ENCODE measurements around the gene MCTP1. TPM values are rescaled to one million over a fixed set of nuclear protein-coding genes. Genes with fewer than 3 reads are reported as not detected.

The MCTP1 gene
- total RNA-seq, 1 donor from 2014 or later = 9.1 TPM

GRCh38 chr5:94672746-94673145 lies 612.1 kb downstream of the MCTP1 start:
- no peak for TF ChIP-seq CTCF (IDR thresholded peaks at IDR 0.05; ENCODE audit: unreplicated experiment)

GRCh38 chr5:94670726-94671125 lies 614.2 kb downstream of the MCTP1 start:
- Mint-ChIP-seq H3K27me3 (ENCODE audit: low read depth) (no peaks in the 10 kb centered on the region), H3K36me3 (peaks cover 2% of the 10 kb centered on the region), H3K4me1 (peaks cover 15% of the 10 kb centered on the region), H3K27ac (no peak overlapping the region), H3K4me3 (no peak overlapping the region), H3K9me3 (no peaks in the 10 kb centered on the region)
- TF ChIP-seq CTCF (IDR thresholded peaks at IDR 0.05; ENCODE audit: unreplicated experiment) = no peak
- DNase-seq (ENCODE audit: low spot score in 2 of 2, unreplicated experiment in 2 of 2) = no peak

More at GRCh38 chr5:94672746-94673145, 612.1 kb downstream of the MCTP1 start:
- Mint-ChIP-seq H3K4me3 (no peak overlapping the region), H3K4me1 (peaks cover 15% of the 10 kb centered on the region), H3K9me3 (no peaks in the 10 kb centered on the region), H3K36me3 (peaks cover 2% of the 10 kb centered on the region), H3K27me3 (ENCODE audit: low read depth) (no peaks in the 10 kb centered on the region), H3K27ac (peak overlapping the region; percentile 33)
- DNase-seq (ENCODE audit: low spot score in 2 of 2, unreplicated experiment in 2 of 2) = no peak

GRCh38 chr5:94667937-94668336 lies 617.0 kb downstream of the MCTP1 start:
- H3K36me3 Mint-ChIP-seq = peaks cover 2% of the 10 kb centered on the region
- no peaks in the 10 kb centered on the region for H3K27me3 Mint-ChIP-seq (ENCODE audit: low read depth)
- no peak for DNase-seq (ENCODE audit: low spot score in 2 of 2, unreplicated experiment in 2 of 2)
- no peak overlapping the region for H3K4me3 Mint-ChIP-seq
- H3K9me3 Mint-ChIP-seq = no peaks in the 10 kb centered on the region
- TF ChIP-seq CTCF (IDR thresholded peaks at IDR 0.05; ENCODE audit: unreplicated experiment) = no peak
- no peak overlapping the region for H3K27ac Mint-ChIP-seq
- H3K4me1 Mint-ChIP-seq = peaks cover 6% of the 10 kb centered on the region

GRCh38 chr5:94661086-94661485 lies 623.8 kb downstream of the MCTP1 start:
- Mint-ChIP-seq H3K27ac (no peak overlapping the region), H3K27me3 (ENCODE audit: low read depth) (no peaks in the 10 kb centered on the region), H3K36me3 (peaks cover 36% of the 10 kb centered on the region)

GRCh38 chr5:94660506-94660905 lies 624.4 kb downstream of the MCTP1 start:
- Mint-ChIP-seq H3K27ac (no peak overlapping the region), H3K27me3 (ENCODE audit: low read depth) (no peaks in the 10 kb centered on the region), H3K4me1 (no peaks in the 10 kb centered on the region), H3K4me3 (no peak overlapping the region), H3K9me3 (peaks cover 36% of the 10 kb centered on the region), H3K36me3 (peaks cover 42% of the 10 kb centered on the region)
- no peak for DNase-seq (ENCODE audit: low spot score in 2 of 2, unreplicated experiment in 2 of 2)
- TF ChIP-seq CTCF (IDR thresholded peaks at IDR 0.05; ENCODE audit: unreplicated experiment) = no peak

More at GRCh38 chr5:94661086-94661485, 623.8 kb downstream of the MCTP1 start:
- H3K9me3 Mint-ChIP-seq = peaks cover 31% of the 10 kb centered on the region
- no peak for TF ChIP-seq CTCF (IDR thresholded peaks at IDR 0.05; ENCODE audit: unreplicated experiment)
- no peak overlapping the region for H3K4me3 Mint-ChIP-seq
- H3K4me1 Mint-ChIP-seq = no peaks in the 10 kb centered on the region
- no peak for DNase-seq (ENCODE audit: low spot score in 2 of 2, unreplicated experiment in 2 of 2)

- no peak for TF ChIP-seq CTCF (IDR thresholded peaks at IDR 0.05; ENCODE audit: unreplicated experiment)
- no peak for DNase-seq (ENCODE audit: low spot score in 2 of 2, unreplicated experiment in 2 of 2)
- H3K27ac Mint-ChIP-seq = no peak overlapping the region
- H3K9me3 Mint-ChIP-seq = peaks cover 51% of the 10 kb centered on the region
- H3K4me3 Mint-ChIP-seq = no peak overlapping the region
- peaks cover 57% of the 10 kb centered on the region for H3K36me3 Mint-ChIP-seq
- no peaks in the 10 kb centered on the region for H3K27me3 Mint-ChIP-seq (ENCODE audit: low read depth)
- H3K4me1 Mint-ChIP-seq = no peaks in the 10 kb centered on the region
These were observed 626.6 kb downstream of the MCTP1 start for GRCh38 chr5:94658272-94658671.
